ENCODE results near the gene TFDP1. TPM values are rescaled to one million over a fixed set of nuclear protein-coding genes. Genes with fewer than 3 reads are reported as not detected.

TFDP1 gene
- total RNA-seq (ENCODE audit: low replicate concordance): 24.8 and 25.6 TPM in 2 replicates

GRCh38 chr13:113584205-113584869 is at the start of gene TFDP1:
Gene TFDP1 (plus strand): TSS chr13:113584753. CDS start chr13:113585838, 1,085 bp downstream.

GRCh38 chr13:113657851-113658741 is 73.5 kb downstream of the TFDP1 start, which contains the start of gene ATP4B:
Gene ATP4B (minus strand): TSS chr13:113658198. CDS start chr13:113658144, 54 bp downstream.

GRCh38 chr13:113666951-113667701 is 82.6 kb downstream of the TFDP1 start, which contains the start of gene GRK1:
Gene GRK1 (plus strand): TSS chr13:113667219. CDS start chr13:113667387, 168 bp downstream.

Other genes starting within 250 kb of the TFDP1 start
- 0.70 and 0.90 TPM in 2 replicates for gene GRTP1, start 220.6 kb upstream of the TFDP1 start, total RNA-seq (ENCODE audit: low replicate concordance)
- gene ADPRHL1, start 131.3 kb upstream of the TFDP1 start, total RNA-seq (ENCODE audit: low replicate concordance): 0.45 and 1.6 TPM in 2 replicates
- gene DCUN1D2, start 94.0 kb upstream of the TFDP1 start, total RNA-seq (ENCODE audit: low replicate concordance): 7.4 and 9.2 TPM in 2 replicates
- gene ATP4B, start 73.4 kb downstream of the TFDP1 start, total RNA-seq (ENCODE audit: low replicate concordance): not detected in 2 replicates
- not detected in 2 replicates for gene GRK1, start 82.5 kb downstream of the TFDP1 start, total RNA-seq (ENCODE audit: low replicate concordance)
- 0.35 and 3.0 TPM in 2 replicates for gene TMEM255B, start 174.5 kb downstream of the TFDP1 start, total RNA-seq (ENCODE audit: low replicate concordance)

Data from smooth muscle cell of the coronary artery (primary cell).